ENCODE measurements around the gene AK4. TPM values are rescaled to one million over a fixed set of nuclear protein-coding genes. Genes with fewer than 3 reads are reported as not detected.

Gene AK4
- polyA plus RNA-seq, 2 of the 4 experiments (the other 2 are of a cell fraction), result 10.6 to 25.9 TPM

DNA sequence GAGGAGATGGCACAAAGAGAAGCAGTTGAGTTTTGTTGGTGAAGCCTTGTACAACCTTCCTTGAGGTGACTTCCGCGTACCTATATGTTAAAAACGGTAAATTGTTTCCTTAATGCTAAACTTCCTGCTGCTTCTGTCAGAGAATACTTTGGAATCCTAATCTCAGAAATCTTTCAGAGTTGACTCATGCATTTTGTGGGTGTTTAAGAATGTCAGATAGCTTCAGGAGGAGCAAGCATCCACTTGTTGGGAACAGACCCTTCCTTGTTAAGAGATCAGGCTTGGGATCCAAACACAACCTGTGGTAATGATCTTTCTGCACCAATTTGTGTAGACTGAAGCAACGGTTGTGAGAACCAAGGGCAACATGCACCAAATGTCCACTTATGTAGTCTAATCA is 29.5 kb downstream of the AK4 start:
- POLR2A ChIA-PET, result no interaction called here
- no peak overlapping the region for H3K4me3 ChIP-seq
- H3K4me1 ChIP-seq, result peaks cover 16% of the 10 kb centered on the region
- 62% methylated on average over 4 of the region's 4 CpGs for WGBS (ENCODE audit: missing lambda C conversion rate)
- H3K27ac ChIP-seq, result no peak overlapping the region
- ATAC-seq, result no peak
- no peak overlapping the region for H3K4me2 ChIP-seq
- no peak for FAIRE-seq
- CTCF ChIA-PET, result interaction anchor here (0.7 kb wide), 1 partner anchor 20 kb away, joined by 3 read pairs; no protein-coding TSS in a partner anchor
- no peak for DNase-seq (ENCODE audit: low read depth in 1 of 2, low spot score in 1 of 2)
- no peak for TF ChIP-seq KDM1A (IDR thresholded peaks at IDR 0.05; ENCODE audit: low read depth)
- no peak for TF ChIP-seq FOSB (CRISPR knock-in tag; IDR thresholded peaks at IDR 0.05)
- no peak for TF ChIP-seq SREBF2 (IDR thresholded peaks at IDR 0.05)
- TF ChIP-seq HOXB5 (CRISPR knock-in tag; IDR thresholded peaks at IDR 0.05), result no peak
- TF ChIP-seq GATA3 (IDR thresholded peaks at IDR 0.05; ENCODE audit: borderline replicate concordance), result no peak
- TF ChIP-seq, protein P1, sequence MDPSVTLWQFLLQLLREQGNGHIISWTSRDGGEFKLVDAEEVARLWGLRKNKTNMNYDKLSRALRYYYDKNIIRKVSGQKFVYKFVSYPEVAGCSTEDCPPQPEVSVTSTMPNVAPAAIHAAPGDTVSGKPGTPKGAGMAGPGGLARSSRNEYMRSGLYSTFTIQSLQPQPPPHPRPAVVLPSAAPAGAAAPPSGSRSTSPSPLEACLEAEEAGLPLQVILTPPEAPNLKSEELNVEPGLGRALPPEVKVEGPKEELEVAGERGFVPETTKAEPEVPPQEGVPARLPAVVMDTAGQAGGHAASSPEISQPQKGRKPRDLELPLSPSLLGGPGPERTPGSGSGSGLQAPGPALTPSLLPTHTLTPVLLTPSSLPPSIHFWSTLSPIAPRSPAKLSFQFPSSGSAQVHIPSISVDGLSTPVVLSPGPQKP (IDR thresholded peaks at IDR 0.05; ENCODE audit: low read depth, low read length), result no peak
- TF ChIP-seq ESRRA (IDR thresholded peaks at IDR 0.05; ENCODE audit: borderline replicate concordance, low read length), result no peak
- no peak for TF ChIP-seq HOXB13 (CRISPR knock-in tag; IDR thresholded peaks at IDR 0.05; ENCODE audit: low read depth)
- no peaks in the 10 kb centered on the region for H3K9me3 ChIP-seq

DNA sequence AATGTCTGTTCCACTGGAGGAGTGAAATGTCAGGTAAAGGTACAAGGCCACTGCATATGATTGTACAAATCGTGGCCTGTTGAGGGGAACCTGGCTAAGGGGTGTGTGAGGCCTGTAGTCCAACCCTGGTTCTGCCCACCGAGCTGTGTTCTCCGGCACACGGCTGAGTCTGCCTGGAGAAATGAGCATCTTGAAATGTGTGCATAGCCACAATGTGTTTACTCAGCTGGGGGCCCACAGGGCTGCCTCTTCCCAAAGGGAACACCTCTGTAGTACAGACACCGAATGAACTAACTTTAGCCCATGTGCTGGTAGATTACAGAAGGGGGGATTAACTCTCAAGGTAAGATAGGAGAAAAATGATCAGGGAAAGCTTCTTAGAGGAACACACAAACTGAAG is 30.2 kb downstream of the AK4 start:
- no peaks in the 10 kb centered on the region for H3K9me3 ChIP-seq
- no peak overlapping the region for H3K27ac ChIP-seq
- no peak overlapping the region for H3K4me2 ChIP-seq
- ChIA-PET CTCF (interaction anchor here (0.6 to 1.2 kb wide), 3 partner anchors 12 to 510 kb away, joined by 3 to 5 read pairs (median 3); no protein-coding TSS in a partner anchor), POLR2A (no interaction called here)
- DNase-seq (ENCODE audit: low read depth in 1 of 2, low spot score in 1 of 2) (no peak), ATAC-seq (no peak), FAIRE-seq (no peak)
- TF ChIP-seq HDAC2 (IDR thresholded peaks at IDR 0.05) (no peak), PHF8 (IDR thresholded peaks at IDR 0.05; ENCODE audit: borderline replicate concordance, low read depth) (no peak), MAZ (IDR thresholded peaks at IDR 0.05; ENCODE audit: borderline replicate concordance, low read depth, low read length) (no peak), FOSB (CRISPR knock-in tag; IDR thresholded peaks at IDR 0.05) (no peak), HOXB13 (CRISPR knock-in tag; IDR thresholded peaks at IDR 0.05; ENCODE audit: low read depth) (no peak), ZSCAN20 (CRISPR knock-in tag; IDR thresholded peaks at IDR 0.05) (no peak), ZC3H11A (IDR thresholded peaks at IDR 0.05) (no peak), NPAS2 (CRISPR knock-in tag; IDR thresholded peaks at IDR 0.05; ENCODE audit: borderline replicate concordance) (no peak)
- H3K4me3 ChIP-seq, result no peak overlapping the region
- peaks cover 16% of the 10 kb centered on the region for H3K4me1 ChIP-seq
- WGBS (ENCODE audit: missing lambda C conversion rate), result 90% methylated on average over 5 of the region's 5 CpGs

DNA sequence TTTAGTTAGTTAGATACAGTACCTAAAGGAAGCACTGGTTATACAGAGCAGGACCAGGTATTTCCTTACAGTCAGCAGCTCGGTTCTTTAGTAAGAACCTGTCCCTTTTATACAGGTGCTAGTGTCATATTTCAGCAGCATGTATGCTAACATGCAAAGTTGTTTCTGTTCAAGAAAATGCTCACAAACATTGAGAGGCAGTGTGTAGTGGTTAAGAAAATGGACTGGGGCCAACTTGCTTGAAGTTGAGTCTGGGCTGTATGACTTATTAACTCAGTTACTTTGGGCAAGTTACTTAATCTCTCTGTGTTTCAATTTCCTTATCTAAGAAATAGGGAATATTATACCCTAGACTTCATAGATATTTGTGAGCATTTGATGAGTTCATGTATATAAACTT is 31.1 kb downstream of the AK4 start:
- POLR2A ChIA-PET, result no interaction called here
- DNase-seq (ENCODE audit: low read depth in 1 of 2, low spot score in 1 of 2) (no peak), FAIRE-seq (no peak), ATAC-seq (no peak)
- Histone ChIP-seq H3K27ac (no peak overlapping the region), H3K9me3 (no peaks in the 10 kb centered on the region), H3K4me3 (no peak overlapping the region), H3K4me2 (no peak overlapping the region), H3K4me1 (peaks cover 15% of the 10 kb centered on the region)
- CTCF ChIA-PET, result interaction anchor here (1.2 kb wide), 1 partner anchor 31 kb away, joined by 5 read pairs; no protein-coding TSS in a partner anchor
- TF ChIP-seq GATA3 (IDR thresholded peaks at IDR 0.05; ENCODE audit: borderline replicate concordance) (no peak), ESRRA (IDR thresholded peaks at IDR 0.05; ENCODE audit: borderline replicate concordance, low read length) (no peak), CHD2 (IDR thresholded peaks at IDR 0.05; ENCODE audit: low read length, partially characterized antibody) (no peak), JUN (IDR thresholded peaks at IDR 0.05) (no peak), NPAS2 (CRISPR knock-in tag; IDR thresholded peaks at IDR 0.05; ENCODE audit: borderline replicate concordance) (no peak), NFE2L2 (conservative IDR thresholded peaks at IDR 0.05; ENCODE audit: low read length) (no peak), JUNB (IDR thresholded peaks at IDR 0.05) (no peak), TP53 (CRISPR knock-in tag; IDR thresholded peaks at IDR 0.05) (no peak), MAFK (IDR thresholded peaks at IDR 0.05; ENCODE audit: partially characterized antibody) (no peak), ZSCAN20 (CRISPR knock-in tag; IDR thresholded peaks at IDR 0.05) (no peak), EHMT2 (IDR thresholded peaks at IDR 0.05; ENCODE audit: low read depth) (no peak)
- TF ChIP-seq, protein P2, sequence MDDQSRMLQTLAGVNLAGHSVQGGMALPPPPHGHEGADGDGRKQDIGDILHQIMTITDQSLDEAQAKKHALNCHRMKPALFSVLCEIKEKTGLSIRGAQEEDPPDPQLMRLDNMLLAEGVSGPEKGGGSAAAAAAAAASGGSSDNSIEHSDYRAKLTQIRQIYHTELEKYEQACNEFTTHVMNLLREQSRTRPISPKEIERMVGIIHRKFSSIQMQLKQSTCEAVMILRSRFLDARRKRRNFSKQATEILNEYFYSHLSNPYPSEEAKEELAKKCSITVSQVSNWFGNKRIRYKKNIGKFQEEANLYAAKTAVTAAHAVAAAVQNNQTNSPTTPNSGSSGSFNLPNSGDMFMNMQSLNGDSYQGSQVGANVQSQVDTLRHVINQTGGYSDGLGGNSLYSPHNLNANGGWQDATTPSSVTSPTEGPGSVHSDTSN (IDR thresholded peaks at IDR 0.05), result no peak
- TF ChIP-seq, protein P3, sequence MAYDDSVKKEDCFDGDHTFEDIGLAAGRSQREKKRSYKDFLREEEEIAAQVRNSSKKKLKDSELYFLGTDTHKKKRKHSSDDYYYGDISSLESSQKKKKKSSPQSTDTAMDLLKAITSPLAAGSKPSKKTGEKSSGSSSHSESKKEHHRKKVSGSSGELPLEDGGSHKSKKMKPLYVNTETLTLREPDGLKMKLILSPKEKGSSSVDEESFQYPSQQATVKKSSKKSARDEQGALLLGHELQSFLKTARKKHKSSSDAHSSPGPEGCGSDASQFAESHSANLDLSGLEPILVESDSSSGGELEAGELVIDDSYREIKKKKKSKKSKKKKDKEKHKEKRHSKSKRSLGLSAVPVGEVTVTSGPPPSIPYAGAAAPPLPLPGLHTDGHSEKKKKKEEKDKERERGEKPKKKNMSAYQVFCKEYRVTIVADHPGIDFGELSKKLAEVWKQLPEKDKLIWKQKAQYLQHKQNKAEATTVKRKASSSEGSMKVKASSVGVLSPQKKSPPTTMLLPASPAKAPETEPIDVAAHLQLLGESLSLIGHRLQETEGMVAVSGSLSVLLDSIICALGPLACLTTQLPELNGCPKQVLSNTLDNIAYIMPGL (CRISPR knock-in tag; IDR thresholded peaks at IDR 0.05; ENCODE audit: borderline replicate concordance), result no peak
- TF ChIP-seq, protein P4, sequence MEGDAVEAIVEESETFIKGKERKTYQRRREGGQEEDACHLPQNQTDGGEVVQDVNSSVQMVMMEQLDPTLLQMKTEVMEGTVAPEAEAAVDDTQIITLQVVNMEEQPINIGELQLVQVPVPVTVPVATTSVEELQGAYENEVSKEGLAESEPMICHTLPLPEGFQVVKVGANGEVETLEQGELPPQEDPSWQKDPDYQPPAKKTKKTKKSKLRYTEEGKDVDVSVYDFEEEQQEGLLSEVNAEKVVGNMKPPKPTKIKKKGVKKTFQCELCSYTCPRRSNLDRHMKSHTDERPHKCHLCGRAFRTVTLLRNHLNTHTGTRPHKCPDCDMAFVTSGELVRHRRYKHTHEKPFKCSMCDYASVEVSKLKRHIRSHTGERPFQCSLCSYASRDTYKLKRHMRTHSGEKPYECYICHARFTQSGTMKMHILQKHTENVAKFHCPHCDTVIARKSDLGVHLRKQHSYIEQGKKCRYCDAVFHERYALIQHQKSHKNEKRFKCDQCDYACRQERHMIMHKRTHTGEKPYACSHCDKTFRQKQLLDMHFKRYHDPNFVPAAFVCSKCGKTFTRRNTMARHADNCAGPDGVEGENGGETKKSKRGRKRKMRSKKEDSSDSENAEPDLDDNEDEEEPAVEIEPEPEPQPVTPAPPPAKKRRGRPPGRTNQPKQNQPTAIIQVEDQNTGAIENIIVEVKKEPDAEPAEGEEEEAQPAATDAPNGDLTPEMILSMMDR (IDR thresholded peaks at IDR 0.05), result no peak
- WGBS (ENCODE audit: missing lambda C conversion rate), result 93% methylated on average over 1 of the region's 1 CpG
